GM12872 (cell line): ENCODE measurements around the gene RNF208.
A peak's percentile ranks its signal among the peaks of the same experiment; 100 is the strongest.

ENCODE experiments used
- CTCF ChIP-seq: IDR thresholded peaks from 3 replicates; pipeline ENCODE4 v1.5.1; 2011; ENCODE audit warnings: low read depth, mild to moderate bottlenecking, low read length, moderate library complexity; ENCODE audit not compliant: insufficient read depth

The RNF208 gene

DNA sequence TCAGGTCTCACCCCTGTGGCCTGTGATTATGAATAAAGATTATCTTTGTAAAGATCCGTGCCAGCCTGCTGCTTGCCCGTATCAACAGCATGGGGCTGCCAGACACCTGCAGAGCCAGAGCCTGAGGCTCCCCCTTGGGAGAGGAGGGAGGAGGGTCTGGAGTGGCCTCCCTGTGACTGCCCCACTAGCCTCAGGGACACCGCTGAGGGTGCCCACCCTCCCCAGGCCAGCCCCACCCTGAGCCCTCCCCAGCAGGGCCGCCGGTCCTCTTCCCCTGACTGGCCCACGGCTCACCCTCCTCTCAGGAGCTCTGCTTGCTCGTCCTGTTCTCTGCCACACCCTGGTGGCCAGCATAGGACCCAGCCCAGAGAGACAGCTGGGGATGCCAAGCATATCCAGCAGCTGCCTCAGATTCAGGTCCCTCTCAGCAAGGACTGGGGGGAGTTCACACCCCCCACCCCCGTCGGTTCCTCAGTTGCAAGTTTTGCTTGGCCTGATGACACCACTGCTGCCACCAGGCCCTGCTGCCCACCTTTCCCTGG lies 31.7 kb downstream of the RNF208 start:
- TF ChIP-seq CTCF = no peak

- no peak for TF ChIP-seq CTCF
These were observed 32.4 kb downstream of the RNF208 start for GRCh38 chr9:137189297-137190295.

- TF ChIP-seq CTCF = peak; percentile 56
These were observed 33.3 kb downstream of the RNF208 start, which contains the start of the genes ANAPC2 and SSNA1 for GRCh38 chr9:137188490-137189296. Gene ANAPC2, minus strand, starts transcription at chr9:137188560. Its CDS starts 28 bp downstream, at chr9:137188532. Gene SSNA1, plus strand, starts transcription at chr9:137188676. Its CDS starts 51 bp downstream, at chr9:137188727.

DNA sequence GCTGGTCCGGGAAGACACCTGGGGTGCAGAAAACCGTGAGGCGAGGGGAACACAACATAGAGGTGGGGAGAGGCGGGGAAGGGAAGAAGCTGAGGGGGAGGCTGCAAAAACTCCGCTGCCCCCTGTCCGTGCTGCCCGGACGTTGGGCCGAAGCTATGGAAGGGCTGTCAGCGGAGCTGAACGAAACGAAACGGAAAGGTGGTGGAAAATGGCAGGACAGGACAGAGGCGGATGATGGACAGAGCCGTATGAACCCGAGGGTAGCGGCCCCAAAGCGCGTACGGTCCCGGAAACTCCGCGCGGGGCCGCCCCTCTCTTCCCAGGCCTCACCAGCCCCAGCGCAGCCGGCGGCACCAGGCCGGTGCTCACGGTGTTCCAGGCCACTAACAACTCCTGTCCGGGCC lies 34.0 kb downstream of the RNF208 start:
- TF ChIP-seq CTCF = no peak

DNA sequence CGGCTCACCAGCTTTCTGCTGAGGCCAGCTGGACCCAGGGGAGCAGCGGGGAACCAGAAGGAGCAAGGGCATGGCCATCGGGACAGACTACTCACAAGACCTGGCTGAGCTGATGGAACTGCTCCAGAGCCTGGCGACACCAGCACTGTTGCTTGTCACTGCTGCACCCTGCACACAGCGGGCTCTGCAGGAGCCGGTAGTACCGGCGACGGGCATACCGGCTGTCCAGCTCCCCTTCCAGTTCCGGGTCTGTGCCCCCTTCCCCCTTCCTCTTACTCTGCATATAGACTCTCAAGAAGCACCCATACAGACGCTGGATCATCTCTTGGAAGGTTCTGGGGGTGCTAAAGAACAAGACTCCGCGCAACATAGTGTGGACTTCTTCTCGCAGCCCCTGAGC lies 34.7 kb downstream of the RNF208 start:
- no peak for TF ChIP-seq CTCF

GRCh38 chr9:137186385-137186784 lies 35.7 kb downstream of the RNF208 start:
- TF ChIP-seq CTCF = no peak

DNA sequence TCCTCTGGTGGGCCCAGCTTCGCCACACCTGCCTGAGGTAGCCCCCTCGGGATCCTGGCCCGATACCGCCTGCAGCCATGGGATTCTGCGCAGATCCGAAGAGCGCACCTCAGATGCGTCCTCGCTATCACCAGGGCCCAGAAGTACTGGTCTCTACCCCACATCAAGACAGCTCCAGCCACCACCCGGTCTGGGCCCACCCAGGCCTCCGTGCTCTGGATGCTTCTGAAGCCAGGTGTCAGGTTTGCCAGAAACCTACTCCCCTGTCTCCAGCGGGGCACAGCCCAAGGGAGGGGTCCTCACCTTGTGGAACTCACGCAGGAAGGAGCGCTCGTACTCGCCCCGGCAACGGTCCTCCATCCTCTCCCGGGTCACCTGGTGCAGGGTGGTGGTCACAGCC lies 36.1 kb downstream of the RNF208 start:
- no peak for TF ChIP-seq CTCF
